Trophoblast cell (in vitro differentiated cells and primary cell): ENCODE measurements around the gene LUC7L2.

Experiments
- DNase-seq, 2 donors: peaks; one replicate each; pipeline ENCODE4 v3.0.0-alpha.2; 2016
- H2AFZ ChIP-seq: 2 replicates; pipeline ENCODE4 v1.6.1; 2013; ENCODE audit warnings: low read length, moderate library complexity, mild to moderate bottlenecking; ENCODE audit not compliant: insufficient read depth, poor library complexity
- H2AK5ac ChIP-seq: 2 replicates; pipeline ENCODE4 v1.6.1; 2013; ENCODE audit warnings: mild to moderate bottlenecking, low read length
- H2BK120ac ChIP-seq: 2 replicates; pipeline ENCODE4 v1.6.1; 2013; ENCODE audit warnings: low read length, mild to moderate bottlenecking, moderate library complexity; ENCODE audit not compliant: insufficient read depth, poor library complexity
- H2BK12ac ChIP-seq: 2 replicates; pipeline ENCODE4 v1.6.1; 2013; ENCODE audit warnings: mild to moderate bottlenecking, low read length, moderate library complexity
- H2BK5ac ChIP-seq: 2 replicates; pipeline ENCODE4 v1.6.1; 2013; ENCODE audit warnings: low read length, low read depth, moderate library complexity, mild to moderate bottlenecking; ENCODE audit not compliant: poor library complexity
- H3K14ac ChIP-seq: 2 replicates; pipeline ENCODE4 v1.6.1; 2013; ENCODE audit warnings: mild to moderate bottlenecking, low read length
- H3K18ac ChIP-seq: 2 replicates; pipeline ENCODE4 v1.6.1; 2013; ENCODE audit warnings: mild to moderate bottlenecking, low read length
- H3K23ac ChIP-seq: 2 replicates; pipeline ENCODE4 v1.6.1; 2013; ENCODE audit warnings: low read length
- H3K27ac ChIP-seq: 2 replicates; pipeline ENCODE4 v1.5.1; 2013; ENCODE audit warnings: low read depth, mild to moderate bottlenecking, inconsistent platforms, low read length, moderate library complexity
- H3K27me3 ChIP-seq: 2 replicates; pipeline ENCODE4 v1.6.1; 2013; ENCODE audit warnings: inconsistent platforms, mild to moderate bottlenecking, low read length, moderate library complexity; ENCODE audit not compliant: insufficient read depth
- H3K36me3 ChIP-seq, 2 experiments: 1 replicate in 1 of 2; 2 replicates in 1 of 2; pipeline ENCODE4 v1.6.1; 2013; ENCODE audit warnings: low read length in 2 of 2, mild to moderate bottlenecking in 2 of 2, moderate library complexity in 1 of 2; ENCODE audit not compliant: insufficient read depth in 2 of 2, control insufficient read depth in 1 of 2
- H3K4ac ChIP-seq: 2 replicates; pipeline ENCODE4 v1.6.1; 2013; ENCODE audit warnings: low read depth, mild to moderate bottlenecking, low read length, moderate library complexity
- H3K4me1 ChIP-seq, 2 experiments: 1 replicate in 1 of 2; 2 replicates in 1 of 2; pipeline ENCODE4 v1.6.1; 2013; ENCODE audit warnings: low read length in 2 of 2, mild to moderate bottlenecking in 2 of 2, moderate library complexity in 1 of 2; ENCODE audit not compliant: insufficient read depth in 2 of 2, control insufficient read depth in 1 of 2
- H3K4me2 ChIP-seq: 2 replicates; pipeline ENCODE4 v1.6.1; 2013; ENCODE audit warnings: inconsistent platforms, mild to moderate bottlenecking, low read length, moderate library complexity
- H3K4me3 ChIP-seq: 2 replicates; pipeline ENCODE4 v1.5.1; 2013; ENCODE audit warnings: mild to moderate bottlenecking, low read depth, low read length, inconsistent platforms
- H3K79me1 ChIP-seq: one replicate; pipeline ENCODE4 v1.6.1; 2013; ENCODE audit warnings: low read length
- H3K79me2 ChIP-seq: 2 replicates; pipeline ENCODE4 v1.6.1; 2013; ENCODE audit warnings: low read length, mild to moderate bottlenecking; ENCODE audit not compliant: control insufficient read depth, insufficient read depth, poor library complexity
- H3K9ac ChIP-seq: 2 replicates; pipeline ENCODE4 v1.6.1; 2013; ENCODE audit warnings: mild to moderate bottlenecking, low read length
- H3K9me3 ChIP-seq: 2 replicates; pipeline ENCODE4 v1.6.1; 2013; ENCODE audit warnings: low read depth, mild to moderate bottlenecking, control low read depth, inconsistent platforms, low read length; ENCODE audit not compliant: insufficient read depth
- H4K12ac ChIP-seq: 2 replicates; pipeline ENCODE4 v1.6.1; 2013; ENCODE audit warnings: low read depth, mild to moderate bottlenecking, low read length, moderate library complexity
- H4K8ac ChIP-seq: 2 replicates; pipeline ENCODE4 v1.6.1; 2013; ENCODE audit warnings: low read depth, mild to moderate bottlenecking, low read length, moderate library complexity
- H4K91ac ChIP-seq: one replicate; pipeline ENCODE4 v1.6.1; 2013; ENCODE audit warnings: low read depth, mild to moderate bottlenecking, low read length, moderate library complexity
- WGBS: extraction: QIAGEN DNeasy Blood & Tissue Kit; methylation state at CpG from one replicate; pipeline ENCODE4 v1.1.7; 2013; ENCODE audit warnings: missing lambda C conversion rate; ENCODE audit not compliant: insufficient read length, insufficient coverage; ENCODE audit errors: extremely low coverage; 5-methylcytosine and 5-hydroxymethylcytosine counted together

Gene LUC7L2

DNA sequence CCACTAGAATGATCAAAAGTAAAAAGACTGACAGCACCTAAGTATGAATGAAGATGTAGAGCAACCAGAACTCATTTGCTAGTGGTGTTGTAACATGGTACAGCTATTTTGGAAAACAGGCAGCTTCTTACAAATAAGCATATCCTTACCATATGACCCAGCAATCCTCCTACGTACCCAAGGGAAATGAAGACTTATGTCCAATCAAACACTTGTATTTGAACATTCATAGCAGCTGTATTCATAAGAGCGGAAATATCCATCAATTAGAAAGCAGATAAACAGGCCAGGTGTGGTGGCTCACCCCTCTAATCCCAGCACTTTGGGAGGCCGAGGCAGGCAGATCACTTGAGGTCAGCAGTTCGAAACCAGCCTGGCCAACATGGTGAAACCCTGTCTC lies 70.7 kb downstream of the LUC7L2 start:
- WGBS = no CpG with 5 or more reads among the region's 4 CpGs
- Histone ChIP-seq H2AFZ (no peak overlapping the region), H3K14ac (no peak overlapping the region), H3K4ac (no peak overlapping the region), H3K79me2 (peaks cover 4% of the 10 kb centered on the region), H4K12ac (no peak overlapping the region), H4K91ac (peak overlapping the region; percentile 43), H3K36me3 (peaks cover 6 to 8% of the 10 kb centered on the region in 2 experiments), H3K23ac (no peak overlapping the region), H2AK5ac (no peak overlapping the region), H3K9ac (no peak overlapping the region), H3K9me3 (no peaks in the 10 kb centered on the region), H3K4me2 (no peak overlapping the region), H3K79me1 (peaks cover 11% of the 10 kb centered on the region), H4K8ac (no peak overlapping the region), H3K27me3 (no peaks in the 10 kb centered on the region), H2BK12ac (no peak overlapping the region), H3K18ac (no peak overlapping the region), H2BK120ac (no peak overlapping the region), H3K27ac (no peak overlapping the region), H2BK5ac (no peak overlapping the region), H3K4me1 (peaks cover 9 to 13% of the 10 kb centered on the region in 2 experiments), H3K4me3 (no peak overlapping the region)
- no peak for DNase-seq

- H3K27me3 ChIP-seq = no peaks in the 10 kb centered on the region
Measured at GRCh38 chr7:139431010-139431409, 71.3 kb downstream of the LUC7L2 start.

GRCh38 chr7:139431459-139431858 lies 71.8 kb downstream of the LUC7L2 start:
- H3K14ac ChIP-seq = peak overlapping the region; percentile 49
- peak overlapping the region; percentile 85 for H2BK12ac ChIP-seq
- peak overlapping the region; percentile 90 for H4K91ac ChIP-seq
- H3K4ac ChIP-seq = peak overlapping the region; percentile 53
- H2AFZ ChIP-seq = no peak overlapping the region
- no CpG with 5 or more reads among the region's 3 CpGs for WGBS
- DNase-seq = peak in 1 of 2 donors; percentile 34
- peak overlapping the region; percentile 52 for H4K12ac ChIP-seq
- H3K27ac ChIP-seq = peak overlapping the region; percentile 77
- H3K36me3 ChIP-seq = peaks cover 5 to 6% of the 10 kb centered on the region in 2 experiments
- peaks cover 4% of the 10 kb centered on the region for H3K79me2 ChIP-seq
- H4K8ac ChIP-seq = no peak overlapping the region
- H3K4me1 ChIP-seq = peaks cover 9 to 13% of the 10 kb centered on the region in 2 experiments
- H3K4me2 ChIP-seq = no peak overlapping the region
- H2BK120ac ChIP-seq = peak overlapping the region; percentile 82
- no peak overlapping the region for H3K4me3 ChIP-seq
- H3K23ac ChIP-seq = no peak overlapping the region
- H2AK5ac ChIP-seq = no peak overlapping the region
- H3K79me1 ChIP-seq = peaks cover 11% of the 10 kb centered on the region
- H3K18ac ChIP-seq = no peak overlapping the region
- H2BK5ac ChIP-seq = peak overlapping the region; percentile 85
- H3K27me3 ChIP-seq = no peaks in the 10 kb centered on the region
- H3K9me3 ChIP-seq = no peaks in the 10 kb centered on the region
- H3K9ac ChIP-seq = no peak overlapping the region

More at GRCh38 chr7:139431010-139431409, 71.3 kb downstream of the LUC7L2 start:
- H2BK12ac ChIP-seq = no peak overlapping the region
- no peak overlapping the region for H2AK5ac ChIP-seq
- peak overlapping the region; percentile 77 for H3K27ac ChIP-seq
- H3K18ac ChIP-seq = no peak overlapping the region
- no peak overlapping the region for H3K4me2 ChIP-seq
- H4K91ac ChIP-seq = no peak overlapping the region
- H3K23ac ChIP-seq = no peak overlapping the region
- H3K4me1 ChIP-seq = peaks cover 9 to 13% of the 10 kb centered on the region in 2 experiments
- DNase-seq = peak; percentile 80 to 97
- H4K8ac ChIP-seq = no peak overlapping the region
- peaks cover 11% of the 10 kb centered on the region for H3K79me1 ChIP-seq
- peaks cover 5 to 6% of the 10 kb centered on the region in 2 experiments for H3K36me3 ChIP-seq
- H2BK5ac ChIP-seq = no peak overlapping the region
- WGBS = no CpG with 5 or more reads among the region's 2 CpGs
- no peak overlapping the region for H3K4ac ChIP-seq
- H4K12ac ChIP-seq = no peak overlapping the region
- H3K9me3 ChIP-seq = no peaks in the 10 kb centered on the region
- H3K4me3 ChIP-seq = no peak overlapping the region
- H3K9ac ChIP-seq = no peak overlapping the region
- H3K14ac ChIP-seq = no peak overlapping the region
- H3K79me2 ChIP-seq = peaks cover 4% of the 10 kb centered on the region
- no peak overlapping the region for H2BK120ac ChIP-seq
- no peak overlapping the region for H2AFZ ChIP-seq

- H3K27me3 ChIP-seq = no peaks in the 10 kb centered on the region
- no peak overlapping the region for H2AFZ ChIP-seq
- no peak overlapping the region for H3K4ac ChIP-seq
- H2BK120ac ChIP-seq = no peak overlapping the region
- H3K9me3 ChIP-seq = no peaks in the 10 kb centered on the region
- no peak overlapping the region for H3K4me3 ChIP-seq
- no peak overlapping the region for H3K23ac ChIP-seq
- H3K27ac ChIP-seq = no peak overlapping the region
- no peak overlapping the region for H2AK5ac ChIP-seq
- WGBS = no CpG with 5 or more reads among the region's 9 CpGs
- no peaks in the 10 kb centered on the region for H3K36me3 ChIP-seq
- no peak overlapping the region for H2BK5ac ChIP-seq
- H3K4me2 ChIP-seq = no peak overlapping the region
- DNase-seq = no peak
- no peak overlapping the region for H4K91ac ChIP-seq
- peaks cover 3 to 5% of the 10 kb centered on the region in 2 experiments for H3K4me1 ChIP-seq
- no peak overlapping the region for H3K14ac ChIP-seq
- no peak overlapping the region for H4K8ac ChIP-seq
- no peak overlapping the region for H3K9ac ChIP-seq
- peaks cover 5% of the 10 kb centered on the region for H3K79me1 ChIP-seq
- no peak overlapping the region for H3K18ac ChIP-seq
- no peak overlapping the region for H4K12ac ChIP-seq
- no peak overlapping the region for H2BK12ac ChIP-seq
- H3K79me2 ChIP-seq = peaks cover 2% of the 10 kb centered on the region
Measured at GRCh38 chr7:139436806-139437205, 77.1 kb downstream of the LUC7L2 start.
